Upper lobe of left lung (tissue), 4 donors: ENCODE results near the gene STK10.
"Not testable (repeated sequence)": the region's sequence is repeated elsewhere in the genome, so short reads cannot be mapped to it uniquely, and the experiment has no call there.

Source experiments
- CTCF ChIP-seq, 6 experiments: fragments of 450-650 bp in 4 of 6; fragments of 200-600 bp in 2 of 6; sonication (generic) in 2 of 6; IDR thresholded peaks; one replicate each; pipeline ENCODE4 v1.5.1; 2016 to 2019; ENCODE audit warnings: antibody characterized with exemption in 6 of 6
- POLR2AphosphoS5 ChIP-seq, 2 donors: sonication (generic); formaldehyde crosslinking; IDR thresholded peaks; one replicate each; pipeline ENCODE4 v1.5.1; 2017; ENCODE audit warnings: antibody characterized with exemption in 2 of 2

DNA sequence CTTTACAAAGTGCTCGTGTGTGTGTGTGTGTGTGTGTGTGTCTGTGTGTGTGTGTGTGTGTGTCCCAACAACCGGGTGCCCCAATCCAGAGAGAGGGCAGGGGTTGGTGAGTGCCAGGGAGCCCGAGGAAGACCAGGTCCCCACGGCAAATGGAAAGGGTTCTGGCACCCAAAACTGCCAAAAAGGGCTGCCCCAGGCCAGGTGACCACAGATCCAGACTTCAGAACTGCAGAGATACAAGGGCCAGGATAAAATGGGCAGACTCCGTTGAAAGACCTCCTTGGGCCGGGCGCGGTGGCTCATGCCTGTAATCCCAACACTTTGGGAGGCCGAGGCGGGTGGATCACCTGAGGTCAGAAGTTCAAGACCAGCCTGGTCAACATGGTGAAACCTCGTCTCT lies 38.5 kb downstream of the STK10 start:
- TF ChIP-seq POLR2AphosphoS5, CTCF (IDR thresholded peaks at IDR 0.05): not testable (repeated sequence)
